GM19025 (cell line): ENCODE results near the gene ROBO1.

Source experiments
- ATAC-seq: cut with Tn5 transposase; IDR thresholded peaks from one replicate; pipeline ENCODE4 v1.9.1; 2021; ENCODE audit warnings: mild to moderate bottlenecking, low read depth, moderate library complexity; ENCODE audit not compliant: unreplicated experiment

The ROBO1 gene

DNA sequence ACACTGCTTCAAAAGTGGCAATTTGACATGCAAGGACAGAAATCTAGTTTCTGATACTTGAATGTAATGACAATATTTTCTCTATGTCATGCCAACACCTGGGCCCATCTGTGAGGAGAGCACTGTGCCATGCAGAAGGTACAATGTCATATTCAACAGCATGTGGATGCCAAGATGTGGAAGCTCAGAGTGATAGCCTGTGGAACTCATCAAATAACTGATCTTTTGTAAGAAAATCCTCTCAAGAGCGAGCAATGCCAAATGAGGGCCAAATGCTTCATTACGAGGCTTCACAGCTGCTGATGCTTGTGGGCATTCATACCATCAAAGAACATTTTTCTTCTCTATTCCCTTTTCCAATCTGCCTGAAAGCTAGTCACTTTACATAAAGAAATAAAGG is 95.1 kb downstream of the ROBO1 start:
- no peak for ATAC-seq

- ATAC-seq = no peak
Measured at GRCh38 chr3:79672075-79672474, 95.7 kb downstream of the ROBO1 start.

DNA sequence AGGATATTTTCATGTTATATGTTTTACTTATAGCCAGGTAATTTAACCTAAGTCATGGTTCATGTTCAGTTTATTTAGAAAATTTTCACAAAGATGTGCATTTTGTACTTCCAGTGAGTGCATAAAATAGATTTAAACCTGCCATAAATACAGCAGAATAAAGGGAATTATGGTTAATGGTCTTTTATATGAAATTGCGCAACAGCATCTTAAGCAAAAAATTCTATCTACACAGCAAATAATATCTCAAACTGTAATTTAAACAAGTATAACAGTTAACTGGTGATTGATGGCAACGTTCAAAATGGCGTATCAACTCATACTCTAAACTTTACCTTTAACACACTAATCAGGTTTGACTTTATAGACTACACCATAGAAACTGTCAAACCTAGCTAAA is 97.6 kb downstream of the ROBO1 start:
- ATAC-seq = no peak

DNA sequence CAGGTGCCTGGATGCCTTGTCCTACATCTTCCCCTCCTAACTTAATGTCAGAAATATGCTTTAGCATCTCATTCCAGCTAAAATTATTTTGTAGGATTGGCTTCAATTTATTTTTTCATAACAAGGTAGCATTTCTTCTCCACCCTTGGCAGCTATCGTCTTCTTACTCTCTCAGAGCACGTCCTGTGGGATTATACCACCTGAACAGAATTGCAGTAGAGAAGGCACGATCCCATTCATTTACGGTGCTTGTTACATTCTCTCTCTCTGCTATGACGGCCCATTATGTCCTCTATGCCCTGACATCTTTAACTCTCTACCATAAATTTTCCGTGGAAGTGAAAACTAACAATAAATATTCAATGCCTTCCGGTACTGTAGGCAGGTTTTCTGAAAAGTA is 103.3 kb downstream of the ROBO1 start:
- ATAC-seq = no peak

DNA sequence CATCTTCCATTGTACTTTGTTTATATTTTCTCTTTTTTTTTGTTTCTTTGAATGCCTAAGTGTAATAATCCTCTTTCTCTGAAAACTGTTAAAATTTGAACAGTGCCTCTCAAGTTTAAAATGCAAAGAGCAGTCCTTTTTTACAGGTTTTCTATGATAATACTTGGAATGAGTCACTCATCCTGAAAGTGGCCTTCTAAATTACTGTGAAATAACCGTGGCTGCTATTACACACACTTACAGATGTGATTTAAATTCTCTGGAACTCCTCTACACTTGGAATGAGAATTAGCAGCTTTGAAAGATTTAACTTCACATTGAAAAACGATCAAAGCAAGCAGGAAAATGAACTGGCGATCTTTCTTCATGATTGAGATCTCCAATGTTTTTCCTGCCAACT is 105.9 kb downstream of the ROBO1 start:
- ATAC-seq = no peak

DNA sequence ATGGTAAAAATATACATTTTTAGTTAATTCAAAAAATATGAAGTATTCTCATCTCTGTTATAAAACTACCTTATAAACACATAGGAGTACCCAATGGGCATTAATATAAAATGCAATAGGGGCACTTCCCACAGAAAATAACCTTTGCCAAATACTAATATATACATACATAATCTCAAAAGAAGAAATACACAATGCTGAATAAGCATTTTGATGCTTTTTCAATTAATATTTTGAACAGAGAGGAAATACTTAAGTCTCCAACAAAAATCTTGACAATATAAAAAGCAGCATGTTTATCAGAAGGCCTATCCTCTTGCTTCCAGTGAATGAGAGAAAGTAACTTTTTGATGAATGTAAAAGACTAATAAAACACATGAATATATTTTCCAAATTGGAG is 110.7 kb downstream of the ROBO1 start:
- ATAC-seq = no peak

GRCh38 chr3:79654019-79654418 is 113.8 kb downstream of the ROBO1 start:
- ATAC-seq = no peak

- ATAC-seq = no peak
Measured at GRCh38 chr3:79653266-79653830, 114.5 kb downstream of the ROBO1 start.

DNA sequence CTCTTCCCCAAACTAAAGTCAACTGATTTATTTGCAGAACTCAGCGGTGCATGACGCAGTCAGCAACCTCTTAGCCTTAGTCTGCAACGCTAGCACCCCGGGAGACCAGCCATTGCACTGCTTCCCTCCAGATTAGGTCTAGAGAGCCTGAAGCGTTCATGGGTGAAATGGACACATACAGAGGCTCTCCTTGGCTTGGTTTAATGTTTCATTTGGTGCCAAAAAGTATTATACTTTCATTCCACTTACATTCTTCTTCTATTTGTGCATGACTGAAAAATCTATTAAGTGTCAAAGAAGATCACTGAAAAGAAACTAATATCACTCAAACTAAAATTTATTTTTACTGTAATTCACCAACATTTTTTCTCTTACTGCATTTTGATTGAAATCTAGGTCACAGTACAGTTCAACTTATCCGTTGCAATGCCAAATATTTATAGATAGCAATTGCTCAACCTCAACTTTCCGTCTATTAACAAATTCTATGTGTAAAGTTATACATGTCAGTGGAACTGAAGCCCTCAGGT is 116.2 kb downstream of the ROBO1 start:
- ATAC-seq = no peak

DNA sequence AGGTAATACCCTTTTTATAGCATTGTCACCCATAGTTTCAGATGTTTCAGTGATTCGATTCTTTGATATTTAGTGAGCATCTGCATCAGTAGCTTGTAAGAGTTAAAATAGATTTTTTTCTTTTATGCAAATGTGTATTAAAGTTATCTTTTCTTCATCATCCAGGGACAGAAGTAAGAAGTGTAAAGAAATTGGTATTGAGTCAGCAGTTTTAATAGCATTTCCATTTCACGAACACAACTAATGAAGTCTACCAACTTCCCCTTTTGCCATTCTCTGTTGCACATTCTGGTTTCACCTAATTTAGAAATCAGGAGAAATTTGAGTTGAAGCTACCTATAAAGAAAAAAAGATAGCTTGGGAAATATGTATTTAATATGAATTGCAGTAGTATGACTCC is 127.9 kb downstream of the ROBO1 start:
- ATAC-seq = no peak

- ATAC-seq = no peak
Measured at GRCh38 chr3:79636372-79636771, 131.4 kb downstream of the ROBO1 start.

DNA sequence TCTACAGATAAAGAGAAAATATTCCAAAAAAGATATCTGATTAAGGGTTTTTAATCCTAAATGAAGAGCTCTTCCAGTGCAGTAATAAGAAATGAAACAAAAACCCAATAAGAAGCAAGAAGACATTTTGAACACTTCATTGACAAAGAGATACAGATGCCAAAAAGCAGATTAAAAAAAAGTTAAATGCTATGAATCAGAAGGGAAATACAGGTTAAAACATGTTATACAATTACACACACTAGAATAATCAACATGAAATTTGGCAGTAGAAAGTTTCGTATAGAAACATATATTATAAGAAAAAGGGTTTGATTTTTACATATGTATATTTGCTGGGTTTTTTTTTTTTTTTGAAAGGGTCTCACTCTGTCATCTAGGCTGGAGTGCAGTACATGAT is 135.0 kb downstream of the ROBO1 start:
- ATAC-seq = no peak

- no peak for ATAC-seq
Measured at GRCh38 chr3:79618883-79619282, 148.9 kb downstream of the ROBO1 start.

GRCh38 chr3:79606414-79606813 is 161.4 kb downstream of the ROBO1 start:
- ATAC-seq = no peak

DNA sequence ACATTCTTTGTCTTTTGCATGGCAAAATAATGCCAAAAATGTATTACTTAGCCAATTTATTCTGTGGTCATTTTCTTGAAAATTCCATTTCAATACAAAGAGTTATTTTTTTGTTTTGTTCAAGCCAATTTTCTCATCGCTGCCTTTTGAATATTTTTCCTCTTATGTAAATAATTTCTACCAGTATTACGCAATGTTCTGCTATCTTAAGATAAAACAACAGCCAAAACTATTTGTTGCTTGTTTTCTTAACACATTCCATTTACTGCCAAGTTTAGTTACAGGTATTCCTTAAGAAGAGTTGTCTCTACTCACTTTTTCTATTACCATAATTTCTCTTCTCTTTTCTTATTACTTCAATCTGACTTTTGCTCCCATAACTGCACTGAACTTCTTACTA is 163.1 kb downstream of the ROBO1 start:
- no peak for ATAC-seq

GRCh38 chr3:79602385-79602784 is 165.4 kb downstream of the ROBO1 start:
- no peak for ATAC-seq

- no peak for ATAC-seq
Measured at GRCh38 chr3:79598594-79598993, 169.2 kb downstream of the ROBO1 start.

DNA sequence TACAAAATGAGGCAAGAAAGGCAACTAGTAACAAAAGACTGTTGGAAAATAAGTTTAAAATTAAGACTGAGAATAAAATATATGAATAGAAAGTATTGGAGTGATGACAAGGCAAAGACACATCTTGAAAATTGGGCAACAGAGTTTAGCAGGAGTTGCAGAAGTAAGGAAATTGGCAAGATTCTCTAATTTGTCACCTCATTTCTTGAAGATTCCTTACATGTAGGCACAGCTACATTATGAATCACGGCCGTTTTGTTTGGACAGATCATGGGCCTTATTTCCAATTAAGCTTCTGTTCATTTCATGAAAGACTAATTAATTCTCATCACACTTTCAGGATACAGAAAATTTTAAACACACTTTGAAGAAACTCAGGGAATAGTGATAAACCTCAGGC is 170.1 kb downstream of the ROBO1 start:
- no peak for ATAC-seq

DNA sequence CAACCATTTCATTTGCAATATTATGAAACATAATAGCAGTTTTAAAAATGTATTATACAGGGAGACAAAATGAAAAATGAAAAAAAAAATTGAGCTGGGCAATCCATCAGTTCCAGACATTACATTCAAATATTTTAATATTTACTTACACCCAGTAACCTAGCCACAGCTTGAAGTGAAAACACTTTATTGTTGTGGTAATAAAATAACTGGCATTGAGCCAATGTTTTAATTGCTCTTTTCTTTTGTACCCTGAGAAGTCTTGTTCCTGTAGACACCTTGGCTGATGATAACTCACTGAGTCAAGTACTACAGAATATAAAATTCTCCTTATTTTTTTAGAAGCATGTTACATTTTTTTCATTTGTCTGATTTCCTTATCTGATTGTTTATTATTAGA is 180.6 kb downstream of the ROBO1 start:
- no peak for ATAC-seq

GRCh38 chr3:79586232-79586631 is 181.6 kb downstream of the ROBO1 start:
- no peak for ATAC-seq

GRCh38 chr3:79572930-79573329 is 194.9 kb downstream of the ROBO1 start:
- no peak for ATAC-seq

DNA sequence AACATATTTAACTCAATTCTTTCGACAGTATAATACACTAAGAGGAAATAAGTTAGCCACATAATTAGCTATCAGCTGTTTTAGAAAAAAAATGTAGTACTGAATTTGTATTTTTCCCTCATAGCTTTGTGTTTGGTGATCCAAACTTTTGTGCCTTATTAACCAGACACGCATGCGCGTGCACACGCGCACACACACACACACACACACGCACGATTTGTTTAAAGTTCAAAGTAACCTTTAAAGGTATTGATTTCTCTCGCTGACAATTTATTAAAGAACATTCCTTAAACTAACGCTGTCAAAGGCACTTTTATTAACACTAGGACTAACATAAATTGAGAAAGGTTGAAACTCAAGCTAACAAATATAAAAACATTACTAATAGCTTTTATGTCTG is 198.9 kb downstream of the ROBO1 start:
- no peak for ATAC-seq

DNA sequence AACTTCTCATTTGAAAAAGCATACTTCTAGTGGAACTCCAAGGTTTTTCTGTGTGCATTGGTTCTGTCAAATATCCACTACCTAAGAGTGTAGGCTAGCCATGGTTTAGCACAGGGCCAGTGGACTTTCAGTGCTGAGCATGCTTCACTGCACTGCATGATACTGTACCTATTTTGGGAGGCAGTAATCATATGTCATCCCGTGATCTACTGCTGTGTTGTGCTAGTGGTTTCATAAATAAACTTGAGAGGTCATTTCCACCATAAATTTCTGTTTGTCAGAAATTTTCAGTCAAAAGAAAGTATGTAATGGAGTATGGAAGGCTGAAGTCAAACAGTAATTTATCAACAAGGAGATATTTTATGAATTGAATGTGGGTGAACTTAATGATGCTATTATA is 203.6 kb downstream of the ROBO1 start:
- ATAC-seq = no peak
